HepG2 (cell line): ENCODE results near the gene TANGO2. TPM values are rescaled to one million over a fixed set of nuclear protein-coding genes. Genes with fewer than 3 reads are reported as not detected.

Source experiments
- ATAC-seq: fragments of 200-7000 bp; cut with Tn5 transposase; 3 replicates; pipeline ENCODE4 v1.9.1; 2020; ENCODE audit warnings: mild to moderate bottlenecking, moderate library complexity
- BruUV-seq: library from RNA; stranded (reverse); fragments of 400-500 nt; replicated peaks from 2 replicates; lab custom pipeline; 2021; lab: Mats Ljungman, UMichigan
- CTCF ChIA-PET: fragments of 300-600 bp; formaldehyde crosslinking; extraction: SDS; loops from one replicate; lab custom pipeline; 2021; ENCODE audit warnings: low total read pairs, inconsistent platforms, low intra/inter-chr PET ratio; lab: Yijun Ruan, JAX
- POLR2A ChIA-PET: fragments of 350-600 bp; sonication (Branson Sonifier 250); formaldehyde crosslinking; loops from one replicate; lab custom pipeline; 2020; ENCODE audit warnings: antibody characterized with exemption, inconsistent platforms; lab: Yijun Ruan, JAX
- DNase-seq: peaks from one replicate; pipeline ENCODE4 v3.0.0-alpha.2; 2015; ENCODE audit warnings: low spot score
- FAIRE-seq: peaks from 3 replicates; lab custom pipeline; 2011; peaks lifted over from hg19 to GRCh38; lab: Jason Lieb, UNC
- H2AFZ ChIP-seq: one replicate; pipeline ENCODE4 v1.6.1; 2011; ENCODE audit warnings: low read length, inconsistent platforms
- H3K27ac ChIP-seq: fragments of 300-600 bp; 3 replicates; pipeline ENCODE4 v1.8.0; 2011; ENCODE audit warnings: mixed run types, mild to moderate bottlenecking, mixed read lengths, low read length, inconsistent platforms; ENCODE audit not compliant: insufficient read depth; ENCODE audit errors: extremely low read length
- H3K27me3 ChIP-seq, 2 experiments: fragments of 200-600 bp in 1 of 2; 2 replicates in 1 of 2; 3 replicates in 1 of 2; pipeline versions ENCODE4 v1.6.0 to v1.8.0; 2011; ENCODE audit warnings: low read length in 2 of 2, mild to moderate bottlenecking in 2 of 2, moderate library complexity in 2 of 2, inconsistent platforms in 1 of 2; ENCODE audit not compliant: insufficient read depth in 2 of 2, control insufficient read depth in 1 of 2
- H3K36me3 ChIP-seq, 2 experiments: fragments of 200-600 bp in 1 of 2; replicated peaks in 1 of 2; 2 replicates in 1 of 2; 3 replicates in 1 of 2; pipeline versions ENCODE4 v1.5.1 to v1.8.0; 2011; ENCODE audit warnings: low read length in 2 of 2, inconsistent platforms in 1 of 2; ENCODE audit not compliant: insufficient read depth in 2 of 2, control insufficient read depth in 1 of 2
- H3K4me1 ChIP-seq: 2 replicates; pipeline ENCODE4 v1.5.1; 2012; ENCODE audit warnings: low read length, inconsistent platforms; ENCODE audit not compliant: insufficient read depth
- H3K4me2 ChIP-seq: 2 replicates; pipeline ENCODE4 v1.6.0; 2011; ENCODE audit warnings: low read depth, low read length, inconsistent platforms
- H3K4me3 ChIP-seq, 3 experiments: fragments of 200-600 bp in 1 of 3; sonication (generic), shearing (Covaris generic) in 1 of 3; replicated peaks in 1 of 3; 2 replicates each; pipeline ENCODE4 v1.5.1; 2011 to 2016; ENCODE audit warnings: low read length in 3 of 3, inconsistent platforms in 2 of 3, low read depth in 2 of 3, mild to moderate bottlenecking in 2 of 3, control low read depth in 1 of 3, mixed read lengths in 1 of 3; ENCODE audit not compliant: insufficient read depth in 1 of 3
- H3K79me2 ChIP-seq: one replicate; pipeline ENCODE4 v1.6.1; 2011; ENCODE audit warnings: low read length, inconsistent platforms; ENCODE audit not compliant: insufficient read depth
- H3K9ac ChIP-seq: 2 replicates; pipeline ENCODE4 v1.6.0; 2011; ENCODE audit warnings: mild to moderate bottlenecking, low read depth, low read length, inconsistent platforms; ENCODE audit not compliant: insufficient read depth
- H3K9me3 ChIP-seq: 2 replicates; pipeline ENCODE4 v1.5.1; 2012; ENCODE audit warnings: mild to moderate bottlenecking, low read length
- H4K20me1 ChIP-seq: 2 replicates; pipeline ENCODE4 v1.6.0; 2011; ENCODE audit warnings: inconsistent platforms, mild to moderate bottlenecking, low read length, moderate library complexity; ENCODE audit not compliant: insufficient read depth
- ASH2L ChIP-seq: fragments of 300-600, 200-600 bp; sonication (generic); IDR thresholded peaks from 2 replicates; pipeline ENCODE4 v1.7.0; 2017; ENCODE audit warnings: low read depth, mild to moderate bottlenecking, moderate library complexity, mixed read lengths, low read length; ENCODE audit not compliant: insufficient read length
- BORCS8-MEF2B ChIP-seq: sonication (generic); formaldehyde crosslinking; IDR thresholded peaks from 2 replicates; pipeline ENCODE4 v1.8.0; 2022; ENCODE audit warnings: mild to moderate bottlenecking, missing genetic modification reagents
- HOXA5 ChIP-seq: sonication (generic); formaldehyde crosslinking; IDR thresholded peaks from 2 replicates; pipeline ENCODE4 v1.4.0; 2020; ENCODE audit warnings: missing genetic modification reagents
- HOXA7 ChIP-seq: sonication (generic); formaldehyde crosslinking; IDR thresholded peaks from 2 replicates; pipeline ENCODE4 v1.8.1; 2022; ENCODE audit warnings: mild to moderate bottlenecking, missing genetic modification reagents, moderate library complexity
- KLF9 ChIP-seq: IDR thresholded peaks from 2 replicates; pipeline ENCODE4 v1.6.1; 2016; ENCODE audit warnings: low read depth
- POLR2AphosphoS5 ChIP-seq: IDR thresholded peaks from 2 replicates; pipeline ENCODE4 v1.6.1; 2012; ENCODE audit warnings: low read depth, low read length
- SRY ChIP-seq: sonication (generic); formaldehyde crosslinking; IDR thresholded peaks from 2 replicates; pipeline ENCODE4 v1.8.0; 2022; ENCODE audit warnings: mild to moderate bottlenecking, missing genetic modification reagents
- ZBTB1 ChIP-seq: sonication (generic); formaldehyde crosslinking; IDR thresholded peaks from 2 replicates; pipeline ENCODE4 v1.4.0; 2020; ENCODE audit warnings: missing genetic modification reagents, borderline replicate concordance
- ZC3H13 ChIP-seq: sonication (generic); formaldehyde crosslinking; IDR thresholded peaks from 2 replicates; pipeline ENCODE4 v1.8.1; 2023; ENCODE audit warnings: mild to moderate bottlenecking, missing genetic modification reagents, moderate library complexity
- ZFP37 ChIP-seq: sonication (generic); formaldehyde crosslinking; IDR thresholded peaks from 2 replicates; pipeline ENCODE4 v1.4.0; 2020; ENCODE audit warnings: missing genetic modification reagents, borderline replicate concordance
- ZNF10 ChIP-seq: sonication (generic); formaldehyde crosslinking; IDR thresholded peaks from 2 replicates; pipeline ENCODE4 v1.4.0; 2020; ENCODE audit warnings: mild to moderate bottlenecking, low read depth, missing genetic modification reagents, borderline replicate concordance
- ZNF230 ChIP-seq: sonication (generic); formaldehyde crosslinking; IDR thresholded peaks from 2 replicates; pipeline ENCODE4 v1.4.0; 2020; ENCODE audit warnings: mild to moderate bottlenecking, missing genetic modification reagents
- ZNF891 ChIP-seq: sonication (generic); formaldehyde crosslinking; IDR thresholded peaks from 2 replicates; pipeline ENCODE4 v1.5.0; 2020; ENCODE audit warnings: mild to moderate bottlenecking, missing genetic modification reagents
- WGBS: methylation state at CpG from one replicate; pipeline ENCODE4 v1.1.6; 2017; ENCODE audit warnings: low lambda C conversion rate; 5-methylcytosine and 5-hydroxymethylcytosine counted together
- in situ Hi-C: cut with HindIII; loops from 2 replicates; pipeline ENCODE4 v1.10.0; 2017; ENCODE audit warnings: low pct_unique_long_range_greater_than_20kb; ENCODE audit not compliant: extremely low pct_ligation_motif_present
- intact Hi-C: fragments of 100-400 bp; cut with micrococcal nuclease; formaldehyde crosslinking; loops from one replicate; pipeline ENCODE4 v1.10.0; 2022; ENCODE audit not compliant: unreplicated experiment
- polyA plus RNA-seq, 8 experiments: library from polyadenylated mRNA; depleted of rRNA in 3 of 8; stranded (reverse) in 7 of 8; unstranded in 1 of 8; fragments of >200 nt; fragmentation: Illumina TruSeq in 4 of 8; extraction: Trizol in 4 of 8; gene quantifications; 2 replicates each; pipeline versions ENCODE4 v1.2.1 to v1.2.3, GENCODE V29; 2011 to 2016; ENCODE audit warnings: low read depth in 4 of 8, missing spikeins in 1 of 8, mixed read lengths in 1 of 8; ENCODE audit not compliant: insufficient read depth in 1 of 8
- total RNA-seq, 5 experiments: library from RNA; depleted of rRNA; stranded (reverse); fragments of >200 nt; fragmentation: Illumina TruSeq; extraction: Trizol; gene quantifications; 2 replicates each; pipeline ENCODE4 v1.2.3, GENCODE V29; 2016; ENCODE audit warnings: low read depth in 1 of 5
- TF ChIP-seq, protein P1 (sequence below): sonication (generic); formaldehyde crosslinking; IDR thresholded peaks from 2 replicates; pipeline ENCODE4 v1.9.0; 2022; ENCODE audit warnings: low read depth, missing genetic modification reagents
- TF ChIP-seq, protein P2 (sequence below): sonication (generic); formaldehyde crosslinking; IDR thresholded peaks from 2 replicates; pipeline ENCODE4 v1.4.0; 2020; ENCODE audit warnings: missing genetic modification reagents

Gene TANGO2
- total and polyA plus RNA-seq, 2 of the 13 experiments (the other 11 are each of a cell fraction or from before 2014, with no cell fraction given), result 12.9 to 14.8 TPM

GRCh38 chr22:19994851-19995610 is 25.9 kb upstream of the TANGO2 start:
- ChIA-PET CTCF (no interaction called here), POLR2A (no interaction called here)
- WGBS, result 90% methylated on average over 12 of the region's 12 CpGs
- Histone ChIP-seq H3K4me3 (no peak overlapping the region), H3K27ac (no peak overlapping the region), H3K9me3 (no peaks in the 10 kb centered on the region), H3K79me2 (no peaks in the 10 kb centered on the region), H3K4me1 (peaks cover 17% of the 10 kb centered on the region), H3K36me3 (no peaks in the 10 kb centered on the region; a peak in 1 of 5 replicates), H3K4me2 (no peak overlapping the region), H3K9ac (no peak overlapping the region), H4K20me1 (no peaks in the 10 kb centered on the region; the same call in 1 of the 2 replicates), H3K27me3 (0 out of 5 replicates have a peak, but pooled peaks cover 0 to 1% of the 10 kb centered on the region in 2 experiments), H2AFZ (no peak overlapping the region)
- TF ChIP-seq KLF9 (CRISPR knock-in tag), result no peak
- no peak for TF ChIP-seq ZNF10
- TF ChIP-seq POLR2AphosphoS5, result no peak
- no peak for TF ChIP-seq ZBTB1
- no peak for TF ChIP-seq ZNF891 (CRISPR knock-in tag)
- TF ChIP-seq HOXA5 (CRISPR knock-in tag), result no peak
- TF ChIP-seq BORCS8-MEF2B (CRISPR knock-in tag), result no peak
- TF ChIP-seq ASH2L, result no peak
- TF ChIP-seq ZFP37 (CRISPR knock-in tag), result no peak
- no peak for TF ChIP-seq ZNF230 (CRISPR knock-in tag)
- TF ChIP-seq, protein P1, sequence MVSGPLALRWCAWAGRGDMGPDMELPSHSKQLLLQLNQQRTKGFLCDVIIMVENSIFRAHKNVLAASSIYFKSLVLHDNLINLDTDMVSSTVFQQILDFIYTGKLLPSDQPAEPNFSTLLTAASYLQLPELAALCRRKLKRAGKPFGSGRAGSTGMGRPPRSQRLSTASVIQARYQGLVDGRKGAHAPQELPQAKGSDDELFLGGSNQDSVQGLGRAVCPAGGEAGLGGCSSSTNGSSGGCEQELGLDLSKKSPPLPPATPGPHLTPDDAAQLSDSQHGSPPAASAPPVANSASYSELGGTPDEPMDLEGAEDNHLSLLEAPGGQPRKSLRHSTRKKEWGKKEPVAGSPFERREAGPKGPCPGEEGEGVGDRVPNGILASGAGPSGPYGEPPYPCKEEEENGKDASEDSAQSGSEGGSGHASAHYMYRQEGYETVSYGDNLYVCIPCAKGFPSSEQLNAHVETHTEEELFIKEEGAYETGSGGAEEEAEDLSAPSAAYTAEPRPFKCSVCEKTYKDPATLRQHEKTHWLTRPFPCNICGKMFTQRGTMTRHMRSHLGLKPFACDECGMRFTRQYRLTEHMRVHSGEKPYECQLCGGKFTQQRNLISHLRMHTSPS, result no peak
- TF ChIP-seq ZC3H13 (CRISPR knock-in tag), result no peak
- TF ChIP-seq, protein P2, sequence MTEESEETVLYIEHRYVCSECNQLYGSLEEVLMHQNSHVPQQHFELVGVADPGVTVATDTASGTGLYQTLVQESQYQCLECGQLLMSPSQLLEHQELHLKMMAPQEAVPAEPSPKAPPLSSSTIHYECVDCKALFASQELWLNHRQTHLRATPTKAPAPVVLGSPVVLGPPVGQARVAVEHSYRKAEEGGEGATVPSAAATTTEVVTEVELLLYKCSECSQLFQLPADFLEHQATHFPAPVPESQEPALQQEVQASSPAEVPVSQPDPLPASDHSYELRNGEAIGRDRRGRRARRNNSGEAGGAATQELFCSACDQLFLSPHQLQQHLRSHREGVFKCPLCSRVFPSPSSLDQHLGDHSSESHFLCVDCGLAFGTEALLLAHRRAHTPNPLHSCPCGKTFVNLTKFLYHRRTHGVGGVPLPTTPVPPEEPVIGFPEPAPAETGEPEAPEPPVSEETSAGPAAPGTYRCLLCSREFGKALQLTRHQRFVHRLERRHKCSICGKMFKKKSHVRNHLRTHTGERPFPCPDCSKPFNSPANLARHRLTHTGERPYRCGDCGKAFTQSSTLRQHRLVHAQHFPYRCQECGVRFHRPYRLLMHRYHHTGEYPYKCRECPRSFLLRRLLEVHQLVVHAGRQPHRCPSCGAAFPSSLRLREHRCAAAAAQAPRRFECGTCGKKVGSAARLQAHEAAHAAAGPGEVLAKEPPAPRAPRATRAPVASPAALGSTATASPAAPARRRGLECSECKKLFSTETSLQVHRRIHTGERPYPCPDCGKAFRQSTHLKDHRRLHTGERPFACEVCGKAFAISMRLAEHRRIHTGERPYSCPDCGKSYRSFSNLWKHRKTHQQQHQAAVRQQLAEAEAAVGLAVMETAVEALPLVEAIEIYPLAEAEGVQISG (CRISPR knock-in tag), result no peak
- TF ChIP-seq HOXA7, result no peak
- no peak for TF ChIP-seq SRY (CRISPR knock-in tag)
- in situ Hi-C loops, result no loop called here
- ATAC-seq (no peak), FAIRE-seq (no peak), DNase-seq (no peak)
- no TSS peak for BruUV-seq
- intact Hi-C loops, result no loop called here
